GM15510 (cell line): ENCODE measurements around the gene COL9A3.

Experiments used
- POLR2A ChIP-seq: IDR thresholded peaks from 3 replicates; pipeline ENCODE4 v1.6.1; 2011; ENCODE audit warnings: borderline replicate concordance; ENCODE audit not compliant: insufficient read length; ENCODE audit errors: extremely low read depth

COL9A3 gene

GRCh38 chr20:62816884-62817873 is at the start of gene COL9A3:
Gene COL9A3, plus strand, starts transcription at chr20:62817050. Its CDS starts 15 bp downstream, at chr20:62817065.
- TF ChIP-seq POLR2A = no peak

GRCh38 chr20:62768234-62768546 is 48.7 kb upstream of the COL9A3 start:
- TF ChIP-seq POLR2A = no peak

- no peak for TF ChIP-seq POLR2A
Observed at GRCh38 chr20:62768551-62769287, 48.1 kb upstream of the COL9A3 start.

- TF ChIP-seq POLR2A = no peak
Observed at GRCh38 chr20:62769346-62770071, 47.3 kb upstream of the COL9A3 start.

GRCh38 chr20:62770111-62770910 is 46.5 kb upstream of the COL9A3 start:
- no peak for TF ChIP-seq POLR2A

- TF ChIP-seq POLR2A = no peak
Observed at GRCh38 chr20:62770916-62771315, 45.9 kb upstream of the COL9A3 start.

- TF ChIP-seq POLR2A = no peak
Observed at GRCh38 chr20:62771396-62772102, 45.3 kb upstream of the COL9A3 start.

GRCh38 chr20:62772103-62772611 is 44.7 kb upstream of the COL9A3 start:
- TF ChIP-seq POLR2A = no peak

- TF ChIP-seq POLR2A = no peak
Observed at GRCh38 chr20:62772619-62772989, 44.2 kb upstream of the COL9A3 start.

- no peak for TF ChIP-seq POLR2A
Observed at GRCh38 chr20:62772990-62773844, 43.6 kb upstream of the COL9A3 start.

GRCh38 chr20:62773845-62774714 is 42.8 kb upstream of the COL9A3 start:
- no peak for TF ChIP-seq POLR2A

- no peak for TF ChIP-seq POLR2A
Observed at GRCh38 chr20:62774762-62775161, 42.1 kb upstream of the COL9A3 start.
